ENCODE results near the gene UGT1A5.
"Not testable (repeated sequence)": the region's sequence is repeated elsewhere in the genome, so short reads cannot be mapped to it uniquely, and the experiment has no call there.

The UGT1A5 gene

GRCh38 chr2:233745073-233745755, 32.5 kb downstream of the UGT1A5 start:
- in situ Hi-C loops (cut with MboI; ENCODE audit: low sequenced_read_pairs) = no loop called here

- in situ Hi-C loops (cut with MboI; ENCODE audit: low sequenced_read_pairs) = not testable (repeated sequence)
Observed at GRCh38 chr2:233745838-233746237, 33.1 kb downstream of the UGT1A5 start.

DNA sequence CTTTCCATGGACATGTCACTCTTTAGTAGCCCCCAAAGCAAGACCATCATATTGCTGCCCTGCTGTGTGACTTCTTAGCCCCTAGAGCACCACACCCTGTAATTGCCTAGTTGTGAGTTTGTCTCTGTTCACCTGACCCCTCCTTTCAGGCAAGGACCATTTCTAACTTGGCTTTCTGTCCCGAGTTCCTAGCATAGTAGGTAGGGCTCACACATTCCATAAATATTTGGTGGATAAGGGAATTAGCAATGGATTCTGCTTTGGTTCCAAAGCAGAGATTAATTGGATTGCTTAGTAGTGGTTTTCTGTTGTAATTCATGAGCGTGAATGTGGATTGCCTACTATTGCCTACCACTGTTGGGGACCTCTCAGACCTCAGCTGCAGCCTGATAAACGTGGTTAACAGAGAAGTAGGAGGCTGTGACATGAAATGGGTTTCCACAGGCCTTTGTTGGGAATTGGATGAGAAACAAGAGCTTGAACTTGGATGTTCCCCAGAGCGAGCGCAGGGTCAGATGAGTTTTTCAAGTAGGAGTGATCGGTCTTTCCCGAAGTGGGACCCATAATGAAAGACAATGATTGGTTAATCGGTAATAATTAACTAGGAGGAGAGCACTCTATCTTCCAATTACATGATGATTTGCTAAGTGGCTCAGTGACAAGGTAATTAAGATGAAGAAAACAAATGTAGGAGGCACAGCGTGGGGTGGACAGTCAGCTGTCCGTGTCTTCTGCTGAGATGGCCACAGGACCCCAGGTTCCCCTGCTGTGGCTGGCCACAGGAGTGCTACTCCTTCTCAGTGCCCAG, 34.0 kb downstream of the UGT1A5 start:
- in situ Hi-C loops (cut with MboI; ENCODE audit: low sequenced_read_pairs) = no loop called here

- in situ Hi-C loops (cut with MboI; ENCODE audit: low sequenced_read_pairs) = no loop called here
Observed at GRCh38 chr2:233747283-233747544, 34.5 kb downstream of the UGT1A5 start.

- in situ Hi-C loops (cut with MboI; ENCODE audit: low sequenced_read_pairs) = not testable (repeated sequence)
Observed at GRCh38 chr2:233750689-233751088, 38.0 kb downstream of the UGT1A5 start.

- in situ Hi-C loops (cut with MboI; ENCODE audit: low sequenced_read_pairs) = not testable (repeated sequence)
Observed at GRCh38 chr2:233751212-233752009, 38.7 kb downstream of the UGT1A5 start.

DNA sequence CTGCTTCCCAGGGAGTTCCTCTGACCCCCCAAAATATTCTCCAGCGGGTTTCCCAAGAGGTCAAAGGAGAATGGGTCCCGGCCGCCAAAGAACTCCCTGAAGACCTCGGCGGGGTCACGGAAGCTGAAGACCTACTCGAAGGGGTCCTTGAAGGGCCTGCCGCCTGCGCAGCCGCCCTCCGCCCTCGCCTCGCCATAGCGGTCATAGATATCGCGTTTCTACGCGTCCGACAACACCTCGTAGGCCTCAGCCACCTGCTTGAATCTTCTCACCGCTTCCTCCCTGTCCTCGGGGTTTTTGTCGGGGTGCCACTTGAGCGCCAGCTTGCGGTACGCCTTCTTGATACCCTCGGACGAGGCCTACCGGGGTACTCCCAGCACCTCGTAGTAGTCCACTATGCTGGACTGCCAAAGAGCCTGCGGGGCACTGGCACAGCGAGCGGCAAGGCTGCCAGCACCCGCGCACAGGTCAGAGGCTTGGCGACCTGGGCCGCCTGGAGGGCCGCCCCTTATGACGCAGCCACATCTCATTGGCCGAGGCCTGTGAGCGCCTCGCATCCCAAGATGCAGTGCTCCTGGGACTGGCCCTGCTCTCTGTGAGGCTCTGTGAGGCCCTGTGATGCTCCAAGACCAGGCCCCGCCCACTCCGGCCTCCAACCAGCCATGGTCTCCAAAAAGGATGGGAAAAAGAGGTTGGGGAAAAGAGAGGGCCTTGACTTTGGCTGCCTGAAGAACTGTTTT, 42.3 kb downstream of the UGT1A5 start:
- in situ Hi-C loops (cut with MboI; ENCODE audit: low sequenced_read_pairs) = no loop called here

DNA sequence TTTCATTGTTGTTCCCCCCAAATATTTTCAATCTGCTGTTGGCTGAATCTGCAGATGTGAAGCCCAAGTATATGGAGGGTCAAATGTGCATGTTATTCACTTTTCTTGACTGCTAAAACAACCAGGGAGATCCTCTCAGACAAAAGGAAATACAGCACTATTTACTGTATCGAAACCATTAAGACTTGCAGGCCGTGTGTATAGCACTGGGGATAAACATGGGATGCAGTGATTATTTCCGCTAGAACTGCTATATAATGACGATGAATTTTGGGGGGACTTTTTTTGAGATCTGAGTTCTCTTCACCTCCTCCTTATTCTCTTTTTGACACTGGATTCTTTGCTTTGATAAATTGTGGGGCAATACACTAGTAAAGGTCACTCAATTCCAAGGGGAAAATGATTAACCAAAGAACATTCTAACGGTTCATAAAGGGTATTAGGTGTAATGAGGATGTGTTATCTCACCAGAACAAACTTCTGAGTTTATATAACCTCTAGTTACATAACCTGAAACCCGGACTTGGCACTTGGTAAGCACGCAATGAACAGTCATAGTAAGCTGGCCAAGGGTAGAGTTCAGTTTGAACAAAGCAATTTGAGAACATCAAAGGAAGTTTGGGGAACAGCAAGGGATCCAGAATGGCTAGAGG, 43.8 kb downstream of the UGT1A5 start:
- in situ Hi-C loops (cut with MboI; ENCODE audit: low sequenced_read_pairs) = no loop called here

DNA sequence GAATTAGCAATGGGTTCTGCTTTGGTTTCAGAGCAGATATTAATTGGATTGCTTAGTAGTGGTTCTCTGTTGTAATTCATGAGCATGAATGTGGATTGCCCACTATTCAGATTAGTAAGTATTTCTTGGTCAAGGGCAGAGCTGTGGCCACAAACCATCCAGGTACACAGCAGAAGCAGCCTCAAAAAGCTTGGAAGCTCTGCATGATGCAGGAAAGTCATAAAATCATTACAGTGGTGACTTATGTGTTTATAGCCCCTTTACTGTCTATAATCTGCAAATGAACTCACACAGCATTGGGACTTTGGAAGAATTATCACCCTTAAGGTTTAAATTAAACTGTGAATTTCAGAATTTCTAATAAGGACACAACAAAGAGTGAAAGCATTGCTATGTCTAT, 45.4 kb downstream of the UGT1A5 start:
- in situ Hi-C loops (cut with MboI; ENCODE audit: low sequenced_read_pairs) = no loop called here

DNA sequence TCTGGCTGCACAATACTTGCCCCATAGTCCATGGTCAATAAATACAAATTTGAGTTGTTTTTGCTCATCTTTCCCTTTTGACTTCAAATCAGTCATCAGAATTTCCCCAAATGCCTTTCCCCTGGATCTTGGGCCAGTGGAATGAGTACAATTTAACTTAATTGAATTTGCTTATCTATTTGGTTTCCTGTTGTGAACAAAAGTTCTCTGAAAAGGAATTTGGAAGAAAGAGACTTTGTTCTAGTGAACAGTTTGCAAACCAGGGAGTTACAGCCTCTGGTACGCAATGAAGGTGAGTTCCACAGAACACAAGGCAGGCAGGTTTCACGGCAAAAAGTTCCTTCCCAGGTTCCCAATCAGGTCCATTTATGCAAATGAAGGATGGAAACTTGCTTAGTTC, 46.1 kb downstream of the UGT1A5 start:
- in situ Hi-C loops (cut with MboI; ENCODE audit: low sequenced_read_pairs) = no loop called here

DNA sequence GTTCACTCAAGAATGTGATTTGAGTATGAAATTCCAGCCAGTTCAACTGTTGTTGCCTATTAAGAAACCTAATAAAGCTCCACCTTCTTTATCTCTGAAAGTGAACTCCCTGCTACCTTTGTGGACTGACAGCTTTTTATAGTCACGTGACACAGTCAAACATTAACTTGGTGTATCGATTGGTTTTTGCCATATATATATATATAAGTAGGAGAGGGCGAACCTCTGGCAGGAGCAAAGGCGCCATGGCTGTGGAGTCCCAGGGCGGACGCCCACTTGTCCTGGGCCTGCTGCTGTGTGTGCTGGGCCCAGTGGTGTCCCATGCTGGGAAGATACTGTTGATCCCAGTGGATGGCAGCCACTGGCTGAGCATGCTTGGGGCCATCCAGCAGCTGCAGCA, 47.3 kb downstream of the UGT1A5 start, which contains the start of gene UGT1A1:
Gene UGT1A1 (plus strand): TSS at position 228 of the 400 bp plus-strand sequence. CDS start 18 bp downstream, at position 246.
- in situ Hi-C loops (cut with MboI; ENCODE audit: low sequenced_read_pairs) = no loop called here

- in situ Hi-C loops (cut with MboI; ENCODE audit: low sequenced_read_pairs) = no loop called here
Observed at GRCh38 chr2:233761040-233761769, 48.5 kb downstream of the UGT1A5 start.

GRCh38 chr2:233764264-233764663, 51.6 kb downstream of the UGT1A5 start:
- in situ Hi-C loops (cut with MboI; ENCODE audit: low sequenced_read_pairs) = no loop called here

- in situ Hi-C loops (cut with MboI; ENCODE audit: low sequenced_read_pairs) = no loop called here
Observed at GRCh38 chr2:233764761-233765160, 52.1 kb downstream of the UGT1A5 start.

DNA sequence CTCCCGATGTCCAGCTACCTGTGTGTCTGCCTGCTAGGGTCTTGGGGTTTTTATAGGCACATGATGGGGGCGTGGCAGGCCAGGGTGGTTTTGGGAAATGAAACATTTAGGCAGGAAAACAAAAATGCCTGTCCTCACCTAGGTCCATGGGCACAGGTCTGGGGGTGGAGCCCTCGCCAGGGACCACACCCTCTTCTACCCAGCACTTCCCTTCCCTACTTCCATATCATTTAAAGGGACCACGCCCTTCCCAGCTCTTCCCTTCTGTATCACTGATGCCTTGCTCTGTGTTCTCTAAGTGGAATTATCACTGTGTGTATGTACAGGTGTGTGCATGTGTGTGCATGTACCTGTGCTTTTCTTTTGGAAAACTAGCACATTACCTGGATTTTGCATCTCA, 53.7 kb downstream of the UGT1A5 start:
- in situ Hi-C loops (cut with MboI; ENCODE audit: low sequenced_read_pairs) = no loop called here

DNA sequence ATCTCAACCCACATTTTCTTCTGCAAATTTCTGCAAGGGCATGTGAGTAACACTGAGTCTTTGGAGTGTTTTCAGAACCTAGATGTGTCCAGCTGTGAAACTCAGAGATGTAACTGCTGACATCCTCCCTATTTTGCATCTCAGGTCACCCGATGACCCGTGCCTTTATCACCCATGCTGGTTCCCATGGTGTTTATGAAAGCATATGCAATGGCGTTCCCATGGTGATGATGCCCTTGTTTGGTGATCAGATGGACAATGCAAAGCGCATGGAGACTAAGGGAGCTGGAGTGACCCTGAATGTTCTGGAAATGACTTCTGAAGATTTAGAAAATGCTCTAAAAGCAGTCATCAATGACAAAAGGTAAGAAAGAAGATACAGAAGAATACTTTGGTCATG, 55.4 kb downstream of the UGT1A5 start:
- in situ Hi-C loops (cut with MboI; ENCODE audit: low sequenced_read_pairs) = no loop called here

GRCh38 chr2:233769260-233769659, 56.6 kb downstream of the UGT1A5 start:
- in situ Hi-C loops (cut with MboI; ENCODE audit: low sequenced_read_pairs) = no loop called here

GRCh38 chr2:233772153-233772552, 59.4 kb downstream of the UGT1A5 start:
- in situ Hi-C loops (cut with MboI; ENCODE audit: low sequenced_read_pairs) = no loop called here

DNA sequence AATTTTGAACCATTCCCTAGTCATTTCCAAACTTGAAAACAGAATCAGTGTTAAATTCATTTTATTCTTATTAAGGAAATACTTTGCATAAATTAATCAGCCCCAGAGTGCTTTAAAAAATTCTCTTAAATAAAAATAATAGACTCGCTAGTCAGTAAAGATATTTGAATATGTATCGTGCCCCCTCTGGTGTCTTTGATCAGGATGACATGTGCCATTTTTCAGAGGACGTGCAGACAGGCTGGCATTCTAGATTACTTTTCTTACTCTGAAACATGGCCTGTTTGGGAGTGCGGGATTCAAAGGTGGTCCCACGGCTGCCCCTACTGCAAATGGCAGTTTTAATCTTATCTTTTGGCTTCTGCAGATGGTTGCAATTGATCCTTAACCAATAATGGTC, 59.9 kb downstream of the UGT1A5 start:
- in situ Hi-C loops (cut with MboI; ENCODE audit: low sequenced_read_pairs) = no loop called here

DNA sequence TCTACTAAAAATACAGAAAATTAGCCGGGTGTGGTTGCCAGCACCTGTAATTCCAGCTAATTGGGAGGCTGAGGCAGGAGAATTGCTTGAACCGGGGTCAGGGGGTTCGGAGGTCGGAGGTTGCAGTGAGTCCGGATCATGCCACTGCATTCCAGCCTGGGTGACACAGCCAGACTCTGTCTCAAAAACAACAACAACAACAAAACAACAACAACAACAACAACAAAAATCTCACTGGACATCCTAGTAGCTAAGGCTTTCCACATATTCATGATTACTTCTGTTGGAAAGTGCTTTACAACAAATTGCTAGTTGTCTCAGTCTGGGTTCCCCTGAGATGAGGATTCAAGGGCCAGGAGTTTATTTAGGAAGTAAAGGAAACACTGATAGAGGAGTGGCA, 61.1 kb downstream of the UGT1A5 start:
- in situ Hi-C loops (cut with MboI; ENCODE audit: low sequenced_read_pairs) = no loop called here

Measured in hTERT RPE-1 (cell line).